ENCODE measurements around the gene PIGP.
"Not testable (repeated sequence)": the region's sequence is repeated elsewhere in the genome, so short reads cannot be mapped to it uniquely, and the experiment has no call there.

PIGP gene

DNA sequence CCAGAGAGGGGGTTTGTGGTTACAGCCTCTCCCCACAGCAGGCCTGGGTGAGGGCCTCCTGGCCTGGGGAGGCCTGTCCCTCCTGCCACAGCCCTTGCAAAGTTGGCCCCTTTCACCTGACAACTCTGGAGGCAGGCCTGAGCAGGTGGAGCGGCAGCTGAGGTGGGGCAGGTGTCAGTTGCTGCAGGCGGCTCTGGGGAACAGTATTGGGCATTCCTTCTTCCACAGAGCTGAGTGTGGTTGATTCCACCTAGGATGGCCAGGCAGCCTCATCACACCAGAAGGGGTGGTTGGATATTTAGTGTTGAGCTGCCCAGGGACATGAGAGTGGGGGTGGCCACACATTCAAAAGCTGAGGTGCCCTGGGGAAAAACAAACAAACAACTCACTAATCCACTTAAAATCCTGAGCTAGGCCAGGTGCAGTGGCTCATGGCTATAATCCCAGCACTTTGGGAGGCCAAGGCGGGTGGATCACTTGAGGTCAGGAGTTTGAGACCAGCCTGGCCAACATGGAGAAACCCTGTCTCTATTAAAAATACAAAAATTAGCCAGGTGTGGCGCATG, 31.1 kb downstream of the PIGP start:
- no peak for DNase-seq

- DNase-seq, result no peak
Observed at GRCh38 chr21:37040212-37040611, 32.7 kb downstream of the PIGP start.

- no peak for DNase-seq
Observed at GRCh38 chr21:37039411-37040075, 33.3 kb downstream of the PIGP start.

GRCh38 chr21:37036177-37036576, 36.7 kb downstream of the PIGP start:
- DNase-seq, result no peak

DNA sequence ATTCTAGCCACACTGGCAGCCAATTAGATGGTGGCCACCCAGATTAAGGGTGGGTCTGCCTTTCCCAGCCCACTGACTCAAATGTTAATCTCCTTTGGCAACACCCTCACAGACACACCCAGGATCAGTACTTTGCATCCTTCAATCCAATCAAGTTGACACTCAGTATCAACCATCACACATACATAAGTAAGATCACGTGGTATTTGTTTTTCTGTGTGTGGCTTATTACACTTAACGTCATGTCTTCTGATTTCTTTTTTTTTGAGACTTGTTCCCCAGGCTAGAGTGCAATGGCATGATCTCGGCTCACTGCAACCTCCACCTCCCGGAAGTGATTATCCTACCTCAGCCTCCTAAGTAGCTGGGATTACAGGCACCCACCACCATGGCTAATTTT, 38.5 kb downstream of the PIGP start:
- not testable (repeated sequence) for DNase-seq

DNA sequence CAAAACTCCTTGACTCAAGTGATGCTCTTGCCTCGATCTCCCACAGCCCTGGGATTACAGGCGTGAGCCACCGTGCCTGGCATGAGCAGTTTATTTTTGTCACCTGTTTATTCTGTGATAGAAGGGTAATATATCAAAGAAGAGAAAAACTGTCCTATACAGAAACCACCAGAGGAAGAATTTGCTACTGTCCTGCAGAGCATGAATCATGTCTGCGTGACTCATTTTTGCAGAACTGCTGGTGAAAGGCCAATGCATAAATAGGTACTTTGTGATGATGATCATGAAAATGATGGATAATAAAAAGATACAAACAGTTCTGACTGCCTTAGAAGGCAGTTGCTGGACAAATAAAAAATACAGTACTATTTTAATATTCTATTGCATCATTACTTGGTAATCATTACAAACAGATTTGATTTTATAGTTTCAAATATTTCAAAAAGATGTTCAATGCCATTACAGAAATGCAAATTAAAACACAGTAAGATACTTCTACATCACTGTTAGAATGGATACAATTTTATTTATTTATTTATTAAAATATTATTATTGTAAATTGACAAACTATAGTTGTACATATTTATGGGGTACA, 39.9 kb downstream of the PIGP start:
- no peak for DNase-seq

GRCh38 chr21:37032293-37032692, 40.6 kb downstream of the PIGP start:
- DNase-seq, result no peak

- DNase-seq, result no peak
Observed at GRCh38 chr21:37030864-37031263, 42.0 kb downstream of the PIGP start.

GRCh38 chr21:37028570-37028969, 44.3 kb downstream of the PIGP start:
- no peak for DNase-seq

DNA sequence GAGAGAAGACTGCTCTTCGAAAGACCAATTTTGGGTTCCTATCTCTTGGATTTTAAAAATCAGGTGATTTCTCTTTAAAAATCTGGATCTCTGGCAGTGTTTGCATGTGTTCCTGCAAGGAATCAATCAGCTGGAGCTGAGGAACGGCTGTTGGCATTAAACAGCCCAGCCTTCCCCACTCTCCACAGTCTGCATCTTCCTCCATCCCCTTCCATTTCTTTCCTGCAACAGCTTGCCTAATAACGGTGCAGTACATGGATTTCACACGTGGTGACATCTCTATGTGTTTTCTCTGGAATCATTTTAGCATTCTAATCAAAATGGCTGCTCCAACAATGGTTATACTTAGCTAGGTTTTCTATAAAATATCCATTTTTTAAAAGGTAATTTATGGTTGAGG, 46.4 kb downstream of the PIGP start:
- DNase-seq, result no peak

- DNase-seq, result no peak
Observed at GRCh38 chr21:37017951-37018679, 54.8 kb downstream of the PIGP start.

Data from SIG-M5 (cell line).